Gastrocnemius medialis (tissue), 4 donors: ENCODE results near the gene TRIO. TPM values are rescaled to one million over a fixed set of nuclear protein-coding genes. Genes with fewer than 3 reads are reported as not detected.
"Not testable (repeated sequence)": the region's sequence is repeated elsewhere in the genome, so short reads cannot be mapped to it uniquely, and the experiment has no call there.

Experiments used
- ATAC-seq, 2 donors: fragments of 150-250 bp; one replicate each; pipeline ENCODE4 v1.9.1; 2016
- DNase-seq, 2 donors: peaks; one replicate each; pipeline ENCODE4 v3.0.0-alpha.2; 2019
- H3K27ac ChIP-seq, 4 donors: fragments of 200-600 bp; sonication (generic); 1 replicate in 1 of 4; 2 replicates in 3 of 4; pipeline ENCODE4 v1.5.1; 2016 to 2018; ENCODE audit warnings: mild to moderate bottlenecking in 2 of 4, moderate library complexity in 1 of 4
- H3K27me3 ChIP-seq, 3 donors: fragments of 200-600 bp; sonication (generic) in 2 of 3; 1 replicate in 1 of 3; 2 replicates in 2 of 3; pipeline versions ENCODE4 v1.5.1 to v1.6.0; 2016 to 2019; ENCODE audit warnings: mild to moderate bottlenecking in 1 of 3, moderate library complexity in 1 of 3
- H3K36me3 ChIP-seq, 2 donors: fragments of 200-600 bp; sonication (generic) in 1 of 2; one replicate each; pipeline ENCODE4 v1.5.1; 2017 to 2018
- H3K4me1 ChIP-seq, 2 donors: fragments of 200-600 bp; sonication (generic) in 1 of 2; one replicate each; pipeline ENCODE4 v1.5.1; 2016 to 2017; ENCODE audit warnings: mild to moderate bottlenecking in 2 of 2
- H3K4me3 ChIP-seq, 4 donors: fragments of 200-600 bp; sonication (generic) in 3 of 4; 1 replicate in 1 of 4; 2 replicates in 3 of 4; pipeline ENCODE4 v1.5.1; 2016 to 2019; ENCODE audit warnings: mild to moderate bottlenecking in 2 of 4
- H3K9me3 ChIP-seq, 3 donors: fragments of 200-600 bp; sonication (generic) in 2 of 3; 1 replicate in 1 of 3; 2 replicates in 2 of 3; pipeline ENCODE4 v1.5.1; 2016 to 2019
- POLR2A ChIP-seq, 2 donors: fragments of 450-650 bp; IDR thresholded peaks; one replicate each; pipeline ENCODE4 v1.6.1; 2017; ENCODE audit warnings: antibody characterized with exemption in 2 of 2, mild to moderate bottlenecking in 2 of 2, moderate library complexity in 2 of 2
- in situ Hi-C, 4 donors: fragments of 200-750 bp; cut with MboI; loops; one replicate each; pipeline versions ENCODE4 v1.15.0 to v1.8.0; 2017; ENCODE audit warnings: low sequenced_read_pairs in 4 of 4
- intact Hi-C: fragments of 100-400 bp; cut with DNase I; formaldehyde crosslinking; loops from one replicate; pipeline ENCODE4 v1.15.1; 2023; ENCODE audit warnings: low total_unique reads
- total RNA-seq, 4 donors: library from RNA; depleted of rRNA; stranded (reverse); fragments of >200 nt; gene quantifications; one replicate each; pipeline versions ENCODE4 v1.1.0 to v1.2.3, GENCODE V29; 2016
- TF ChIP-seq, protein P1 (sequence below), 5 experiments: fragments of 450-650 bp in 3 of 5; fragments of 200-600 bp in 2 of 5; sonication (generic) in 2 of 5; IDR thresholded peaks in 4 of 5; conservative IDR thresholded peaks in 1 of 5; 1 replicate in 4 of 5; 2 replicates in 1 of 5; pipeline ENCODE4 v1.5.1; 2016 to 2019; ENCODE audit warnings: antibody characterized with exemption in 5 of 5, mild to moderate bottlenecking in 3 of 5, moderate library complexity in 3 of 5

The TRIO gene
- 10 to 100 TPM; 31.5 to 57.5 (median 50.4) TPM for total RNA-seq

- ATAC-seq (peak; percentile 71 to 77), DNase-seq (peak; percentile 85 to 88)
- Histone ChIP-seq H3K9me3 (no peaks in the 10 kb centered on the region), H3K27me3 (no peaks in the 10 kb centered on the region), H3K36me3 (no peaks in the 10 kb centered on the region), H3K4me3 (peak within 1 kb of the TSS; percentile 72 to 92 (median 84)), H3K27ac (peak within 1 kb of the TSS; percentile 89 to 95 (median 92)), H3K4me1 (peaks cover 29 to 48% of the 10 kb centered on the region in 2 donors)
- in situ Hi-C loops (loop anchor here in 1 of 4 donors (10.0 kb wide), 1 partner anchor 112 kb away; no protein-coding TSS in a partner anchor), intact Hi-C loops (loop anchor here (5.0 to 10.0 kb wide), 3 partner anchors 36 to 522 kb away; partner anchors contain the start of gene OTULIN)
- TF ChIP-seq POLR2A (IDR thresholded peaks at IDR 0.05), result peak; percentile 74 to 84
- TF ChIP-seq, protein P1, sequence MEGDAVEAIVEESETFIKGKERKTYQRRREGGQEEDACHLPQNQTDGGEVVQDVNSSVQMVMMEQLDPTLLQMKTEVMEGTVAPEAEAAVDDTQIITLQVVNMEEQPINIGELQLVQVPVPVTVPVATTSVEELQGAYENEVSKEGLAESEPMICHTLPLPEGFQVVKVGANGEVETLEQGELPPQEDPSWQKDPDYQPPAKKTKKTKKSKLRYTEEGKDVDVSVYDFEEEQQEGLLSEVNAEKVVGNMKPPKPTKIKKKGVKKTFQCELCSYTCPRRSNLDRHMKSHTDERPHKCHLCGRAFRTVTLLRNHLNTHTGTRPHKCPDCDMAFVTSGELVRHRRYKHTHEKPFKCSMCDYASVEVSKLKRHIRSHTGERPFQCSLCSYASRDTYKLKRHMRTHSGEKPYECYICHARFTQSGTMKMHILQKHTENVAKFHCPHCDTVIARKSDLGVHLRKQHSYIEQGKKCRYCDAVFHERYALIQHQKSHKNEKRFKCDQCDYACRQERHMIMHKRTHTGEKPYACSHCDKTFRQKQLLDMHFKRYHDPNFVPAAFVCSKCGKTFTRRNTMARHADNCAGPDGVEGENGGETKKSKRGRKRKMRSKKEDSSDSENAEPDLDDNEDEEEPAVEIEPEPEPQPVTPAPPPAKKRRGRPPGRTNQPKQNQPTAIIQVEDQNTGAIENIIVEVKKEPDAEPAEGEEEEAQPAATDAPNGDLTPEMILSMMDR (IDR thresholded peaks at IDR 0.05 in 4 of 5, conservative IDR thresholded peaks at IDR 0.05 in 1 of 5), result peak; percentile 18 to 62 (median 51)
Measured at GRCh38 chr5:14142827-14143545, at the start of gene TRIO. Gene TRIO, plus strand, starts transcription at chr5:14143342. Its CDS starts 384 bp downstream, at chr5:14143726.

GRCh38 chr5:14097380-14097779, 45.8 kb upstream of the TRIO start:
- H3K4me3 ChIP-seq, H3K36me3 ChIP-seq, intact Hi-C loops, in situ Hi-C loops, DNase-seq, H3K9me3 ChIP-seq, ATAC-seq, H3K4me1 ChIP-seq, H3K27me3 ChIP-seq, H3K27ac ChIP-seq: not testable (repeated sequence)

DNA sequence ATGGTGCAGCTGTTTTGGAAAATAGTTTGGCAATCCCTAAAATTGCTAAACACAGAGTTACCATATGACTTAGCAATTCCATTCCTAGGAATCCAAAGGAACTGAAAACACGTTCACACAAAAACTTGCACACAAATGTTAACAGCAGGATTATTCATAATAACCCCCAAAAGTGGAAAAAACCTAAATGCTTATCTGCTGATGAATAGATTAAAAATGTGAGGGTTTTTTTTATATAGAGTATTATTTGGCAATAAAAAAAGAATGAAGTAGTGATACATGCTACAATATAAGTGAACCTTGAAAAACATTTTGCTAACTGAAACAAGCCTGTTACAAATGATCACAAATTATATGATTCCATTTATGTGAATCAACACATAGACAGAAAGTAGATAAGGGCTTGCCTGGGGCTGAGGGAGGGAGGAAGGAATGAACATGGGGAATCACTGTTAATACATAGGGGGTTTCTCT, 45.1 kb upstream of the TRIO start:
- Histone ChIP-seq H3K9me3 (no peaks in the 10 kb centered on the region), H3K4me1 (no peaks in the 10 kb centered on the region), H3K4me3 (no peak overlapping the region), H3K27ac (no peak overlapping the region), H3K36me3 (no peaks in the 10 kb centered on the region), H3K27me3 (no peaks in the 10 kb centered on the region)
- in situ Hi-C loops, result no loop called here
- DNase-seq (no peak), ATAC-seq (no peak)
- intact Hi-C loops, result no loop called here
- TF ChIP-seq, protein P1 (IDR thresholded peaks at IDR 0.05 in 4 of 5, conservative IDR thresholded peaks at IDR 0.05 in 1 of 5), result no peak
- no peak for TF ChIP-seq POLR2A (IDR thresholded peaks at IDR 0.05)

GRCh38 chr5:14100281-14100680, 42.9 kb upstream of the TRIO start:
- Histone ChIP-seq H3K4me1 (no peaks in the 10 kb centered on the region), H3K4me3 (no peak overlapping the region), H3K36me3 (no peaks in the 10 kb centered on the region), H3K27me3 (no peaks in the 10 kb centered on the region), H3K27ac (no peak overlapping the region), H3K9me3 (no peaks in the 10 kb centered on the region)
- DNase-seq (no peak), ATAC-seq (no peak)
- TF ChIP-seq POLR2A (IDR thresholded peaks at IDR 0.05), result no peak
- TF ChIP-seq, protein P1 (IDR thresholded peaks at IDR 0.05 in 4 of 5, conservative IDR thresholded peaks at IDR 0.05 in 1 of 5), result no peak
- intact Hi-C loops, result no loop called here
- in situ Hi-C loops, result loop anchor here in 2 of 4 donors (10.0 to 25.0 kb wide), 2 partner anchors 115 to 562 kb away; partner anchors contain the start of gene OTULIN (in 1 of the 2)

DNA sequence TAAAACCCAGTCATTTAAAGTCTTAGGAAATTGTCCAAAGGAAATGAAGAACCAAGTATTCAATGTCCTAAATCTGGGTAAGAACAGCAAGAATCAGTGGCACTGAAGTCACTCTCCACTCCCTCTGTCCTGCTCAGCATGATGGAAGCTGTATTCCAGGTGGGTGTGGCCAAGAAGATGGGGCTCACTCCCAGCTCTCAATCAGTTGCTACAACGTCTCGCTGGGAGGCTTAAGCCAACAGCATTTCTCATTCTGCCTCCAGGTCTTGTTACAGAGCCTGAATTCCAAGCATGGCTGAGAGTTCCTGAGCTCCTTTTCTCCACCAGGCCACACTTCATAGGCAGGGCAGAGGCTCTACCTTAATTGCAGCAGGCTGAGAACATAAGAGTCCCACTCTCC, 41.2 kb upstream of the TRIO start:
- in situ Hi-C loops, result loop anchor here in 2 of 4 donors (10.0 to 25.0 kb wide), 2 partner anchors 117 to 560 kb away; partner anchors contain the start of gene OTULIN (in 1 of the 2)
- no peaks in the 10 kb centered on the region for H3K36me3 ChIP-seq
- intact Hi-C loops, result no loop called here
- TF ChIP-seq, protein P1 (IDR thresholded peaks at IDR 0.05 in 4 of 5, conservative IDR thresholded peaks at IDR 0.05 in 1 of 5), result no peak
- TF ChIP-seq POLR2A (IDR thresholded peaks at IDR 0.05), result no peak
- H3K27ac ChIP-seq, result no peak overlapping the region
- H3K9me3 ChIP-seq, result no peaks in the 10 kb centered on the region
- no peaks in the 10 kb centered on the region for H3K27me3 ChIP-seq
- DNase-seq, result no peak
- no peak for ATAC-seq
- no peak overlapping the region for H3K4me3 ChIP-seq
- no peaks in the 10 kb centered on the region for H3K4me1 ChIP-seq
